HEK293 (cell line): ENCODE results near the gene MAP1A.

Source experiments
- CTCF ChIA-PET: fragments of 350-600 bp; formaldehyde crosslinking; extraction: SDS; loops from one replicate; lab custom pipeline; 2021; ENCODE audit warnings: antibody characterized with exemption; lab: Yijun Ruan, JAX
- POLR2A ChIA-PET: fragments of 300-600 bp; formaldehyde crosslinking; extraction: SDS; loops from one replicate; lab custom pipeline; 2020; ENCODE audit warnings: antibody characterized with exemption, inconsistent platforms; lab: Yijun Ruan, JAX
- H3K27ac ChIP-seq: fragments of 200-500 bp; sonication (Bioruptor generic); 2 replicates; pipeline ENCODE4 v1.5.1; 2014; ENCODE audit warnings: low read depth, low read length, control low read depth, inconsistent platforms; ENCODE audit errors: extremely low read depth
- H3K36me3 ChIP-seq, 2 experiments: fragments of 200-500 bp in 1 of 2; sonication (Bioruptor generic) in 1 of 2; 1 replicate in 1 of 2; 2 replicates in 1 of 2; pipeline ENCODE4 v1.5.1; 2014 to 2017; ENCODE audit warnings: inconsistent platforms in 2 of 2, low read length in 2 of 2; ENCODE audit not compliant: control insufficient read depth in 2 of 2, insufficient read depth in 1 of 2
- H3K4me1 ChIP-seq: fragments of 200-500 bp; sonication (Bioruptor generic); 2 replicates; pipeline ENCODE4 v1.5.1; 2014; ENCODE audit warnings: mild to moderate bottlenecking, low read length, inconsistent platforms; ENCODE audit not compliant: control insufficient read depth, insufficient read depth
- H3K4me3 ChIP-seq: 2 replicates; pipeline ENCODE4 v1.5.1; 2011; ENCODE audit warnings: low read depth, mild to moderate bottlenecking, control low read depth, low read length, moderate library complexity
- H3K9me3 ChIP-seq: fragments of 200-500 bp; sonication (Bioruptor generic); 2 replicates; pipeline ENCODE4 v1.5.1; 2014; ENCODE audit warnings: low read depth, low read length, inconsistent platforms; ENCODE audit not compliant: control insufficient read depth, insufficient read depth
- HOXD13 ChIP-seq: sonication (generic); formaldehyde crosslinking; IDR thresholded peaks from 2 replicates; pipeline ENCODE4 v1.8.0; 2022; ENCODE audit warnings: missing genetic modification reagents, borderline replicate concordance
- MEIS1 ChIP-seq: sonication (generic); formaldehyde crosslinking; IDR thresholded peaks from 2 replicates; pipeline ENCODE4 v1.8.1; 2022; ENCODE audit warnings: missing genetic modification reagents, mild to moderate bottlenecking, borderline replicate concordance
- WT1 ChIP-seq: fragments of 450-650 bp; formaldehyde crosslinking; IDR thresholded peaks from 2 replicates; pipeline ENCODE4 v1.5.1; 2016; ENCODE audit warnings: missing biosample characterization, missing genetic modification characterization
- ZBTB1 ChIP-seq: fragments of 450-650 bp; formaldehyde crosslinking; IDR thresholded peaks from 2 replicates; pipeline ENCODE4 v1.5.1; 2016; ENCODE audit warnings: missing biosample characterization, missing genetic modification characterization
- ZFHX2 ChIP-seq: fragments of 450-650 bp; formaldehyde crosslinking; conservative IDR thresholded peaks from 2 replicates; pipeline ENCODE4 v1.5.1; 2016; ENCODE audit warnings: missing biosample characterization, missing genetic modification characterization
- ZFP3 ChIP-seq: fragments of 450-650 bp; formaldehyde crosslinking; IDR thresholded peaks from 2 replicates; pipeline ENCODE4 v1.5.1; 2016; ENCODE audit warnings: low read depth, missing biosample characterization, missing genetic modification characterization
- ZNF112 ChIP-seq: fragments of 450-650 bp; formaldehyde crosslinking; IDR thresholded peaks from 2 replicates; pipeline ENCODE4 v1.5.0; 2017; ENCODE audit warnings: missing biosample characterization, missing genetic modification characterization
- ZNF341 ChIP-seq: fragments of 450-650 bp; formaldehyde crosslinking; IDR thresholded peaks from 2 replicates; pipeline ENCODE4; 2016; ENCODE audit warnings: low read depth, missing biosample characterization, missing genetic modification characterization
- ZNF610 ChIP-seq: fragments of 450-650 bp; formaldehyde crosslinking; IDR thresholded peaks from 2 replicates; pipeline ENCODE4 v1.5.1; 2016; ENCODE audit warnings: missing biosample characterization, missing genetic modification characterization, borderline replicate concordance
- ZNF623 ChIP-seq: fragments of 450-650 bp; formaldehyde crosslinking; IDR thresholded peaks from 2 replicates; pipeline ENCODE4 v1.5.1; 2016; ENCODE audit warnings: missing biosample characterization, missing genetic modification characterization
- ZNF660 ChIP-seq: fragments of 450-650 bp; IDR thresholded peaks from 2 replicates; pipeline ENCODE4 v1.5.1; 2018; ENCODE audit warnings: missing biosample characterization, mild to moderate bottlenecking, missing genetic modification characterization
- ZNF664 ChIP-seq: fragments of 450-650 bp; formaldehyde crosslinking; IDR thresholded peaks from 2 replicates; pipeline ENCODE4 v1.5.1; 2016; ENCODE audit warnings: missing biosample characterization, missing genetic modification characterization
- ZNF76 ChIP-seq: fragments of 450-650 bp; formaldehyde crosslinking; IDR thresholded peaks from 2 replicates; pipeline ENCODE4; 2016; ENCODE audit warnings: low read depth, missing biosample characterization, missing genetic modification characterization, borderline replicate concordance
- TF ChIP-seq, protein P1 (sequence below): fragments of 450-650 bp; formaldehyde crosslinking; IDR thresholded peaks from 2 replicates; pipeline ENCODE4 v1.5.1; 2016; ENCODE audit warnings: missing biosample characterization, missing genetic modification characterization
- TF ChIP-seq, protein P2 (sequence below): fragments of 450-650 bp; formaldehyde crosslinking; IDR thresholded peaks from 2 replicates; pipeline ENCODE4 v1.5.1; 2016; ENCODE audit warnings: missing biosample characterization, missing genetic modification characterization, low read depth
- TF ChIP-seq, protein P3 (sequence below): fragments of 450-650 bp; formaldehyde crosslinking; IDR thresholded peaks from 2 replicates; pipeline ENCODE4 v1.5.1; 2016; ENCODE audit warnings: missing biosample characterization, missing genetic modification characterization
- TF ChIP-seq, protein P4 (sequence below): fragments of 450-650 bp; formaldehyde crosslinking; IDR thresholded peaks from 2 replicates; pipeline ENCODE4 v1.5.1; 2016; ENCODE audit warnings: missing biosample characterization, missing genetic modification characterization

The MAP1A gene

DNA sequence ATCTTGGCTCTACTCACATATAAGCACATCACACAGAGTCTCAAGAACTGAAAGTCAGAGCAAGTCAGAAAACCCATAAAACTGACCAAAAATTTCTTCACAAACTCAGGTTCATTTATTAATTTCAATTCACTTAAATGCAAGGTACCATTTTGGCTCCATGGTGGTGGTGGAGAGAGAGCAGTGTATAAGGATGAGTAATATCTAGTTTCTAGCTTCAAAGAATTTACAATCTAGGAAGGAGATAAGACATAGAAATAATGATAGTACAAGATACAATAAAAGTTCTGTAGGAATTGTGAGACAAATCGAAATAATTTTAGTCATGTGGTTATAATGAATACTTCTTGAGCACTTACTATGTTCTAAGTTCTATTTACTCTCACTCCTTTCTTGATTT is 17.8 kb upstream of the MAP1A start:
- peak; percentile 50; the same call in 1 of the 2 replicates for TF ChIP-seq ZNF664 (tag by site-specific recombination)
- TF ChIP-seq ZNF341 (tag by site-specific recombination), result no peak
- POLR2A ChIA-PET, result interaction anchor here (1.0 kb wide), 1 partner anchor 10 kb away, joined by 3 read pairs; no protein-coding TSS in a partner anchor
- Histone ChIP-seq H3K27ac (no peak overlapping the region), H3K4me3 (no peak overlapping the region), H3K9me3 (no peaks in the 10 kb centered on the region), H3K4me1 (no peaks in the 10 kb centered on the region), H3K36me3 (no peaks in the 10 kb centered on the region)
- CTCF ChIA-PET, result interaction anchor here (1.0 kb wide), 1 partner anchor 11 kb away, joined by 4 read pairs; no protein-coding TSS in a partner anchor

DNA sequence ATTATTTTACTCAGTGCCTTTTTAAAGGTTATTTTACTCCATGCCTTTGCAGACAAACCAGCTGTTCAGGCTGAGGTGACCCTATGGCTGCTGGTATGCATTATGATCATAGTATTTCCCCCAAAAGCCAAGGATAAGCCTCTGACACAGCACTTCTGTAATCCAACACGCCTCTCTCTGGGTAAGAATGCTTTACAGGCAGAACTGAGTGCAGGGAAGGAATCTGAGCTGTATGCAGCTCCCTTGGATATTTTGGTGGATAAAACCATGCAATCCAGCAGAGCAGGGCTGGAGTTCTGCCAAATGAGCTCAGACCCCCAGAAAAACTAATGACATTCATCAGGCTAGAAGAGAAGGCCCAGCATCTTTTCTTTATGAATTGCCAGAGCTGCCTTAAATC is 11.7 kb upstream of the MAP1A start:
- H3K4me3 ChIP-seq, result no peak overlapping the region
- no peaks in the 10 kb centered on the region for H3K9me3 ChIP-seq
- no peaks in the 10 kb centered on the region for H3K36me3 ChIP-seq
- H3K27ac ChIP-seq, result no peak overlapping the region
- ChIA-PET CTCF (interaction anchor here (0.5 to 0.7 kb wide), 2 partner anchors 8 to 249 kb away, joined by 3 to 4 read pairs; no protein-coding TSS in a partner anchor), POLR2A (no interaction called here)
- H3K4me1 ChIP-seq, result peaks cover 7% of the 10 kb centered on the region
- TF ChIP-seq ZFHX2 (tag by site-specific recombination) (no peak), ZNF660 (tag by site-specific recombination) (peak; percentile 30; the same call in 1 of the 2 replicates)

DNA sequence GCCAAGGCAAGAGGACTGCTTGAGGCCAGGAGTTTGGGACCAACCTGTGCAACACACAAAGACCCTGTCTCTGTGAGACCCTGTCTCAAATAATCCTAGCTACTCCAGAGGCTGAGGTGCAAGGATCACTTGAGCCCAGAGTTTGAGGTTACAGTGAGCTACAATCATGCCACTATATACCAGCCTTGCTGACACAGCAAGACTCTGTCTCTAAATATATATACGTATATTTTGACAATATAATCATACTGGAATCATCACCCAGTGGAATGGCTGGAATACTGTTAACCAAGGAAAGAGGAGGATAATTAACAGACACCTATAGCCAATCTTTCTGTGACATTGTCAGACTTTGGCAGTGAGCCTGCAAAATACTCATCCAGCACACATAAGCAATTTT is 9.0 kb upstream of the MAP1A start:
- Histone ChIP-seq H3K4me3 (no peak overlapping the region), H3K9me3 (no peaks in the 10 kb centered on the region), H3K36me3 (no peaks in the 10 kb centered on the region), H3K27ac (no peak overlapping the region), H3K4me1 (peaks cover 7% of the 10 kb centered on the region)
- TF ChIP-seq, protein P1, sequence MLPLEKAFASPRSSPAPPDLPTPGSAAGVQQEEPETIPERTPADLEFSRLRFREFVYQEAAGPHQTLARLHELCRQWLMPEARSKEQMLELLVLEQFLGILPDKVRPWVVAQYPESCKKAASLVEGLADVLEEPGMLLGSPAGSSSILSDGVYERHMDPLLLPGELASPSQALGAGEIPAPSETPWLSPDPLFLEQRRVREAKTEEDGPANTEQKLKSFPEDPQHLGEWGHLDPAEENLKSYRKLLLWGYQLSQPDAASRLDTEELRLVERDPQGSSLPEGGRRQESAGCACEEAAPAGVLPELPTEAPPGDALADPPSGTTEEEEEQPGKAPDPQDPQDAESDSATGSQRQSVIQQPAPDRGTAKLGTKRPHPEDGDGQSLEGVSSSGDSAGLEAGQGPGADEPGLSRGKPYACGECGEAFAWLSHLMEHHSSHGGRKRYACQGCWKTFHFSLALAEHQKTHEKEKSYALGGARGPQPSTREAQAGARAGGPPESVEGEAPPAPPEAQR, result no peak
- TF ChIP-seq, protein P2, sequence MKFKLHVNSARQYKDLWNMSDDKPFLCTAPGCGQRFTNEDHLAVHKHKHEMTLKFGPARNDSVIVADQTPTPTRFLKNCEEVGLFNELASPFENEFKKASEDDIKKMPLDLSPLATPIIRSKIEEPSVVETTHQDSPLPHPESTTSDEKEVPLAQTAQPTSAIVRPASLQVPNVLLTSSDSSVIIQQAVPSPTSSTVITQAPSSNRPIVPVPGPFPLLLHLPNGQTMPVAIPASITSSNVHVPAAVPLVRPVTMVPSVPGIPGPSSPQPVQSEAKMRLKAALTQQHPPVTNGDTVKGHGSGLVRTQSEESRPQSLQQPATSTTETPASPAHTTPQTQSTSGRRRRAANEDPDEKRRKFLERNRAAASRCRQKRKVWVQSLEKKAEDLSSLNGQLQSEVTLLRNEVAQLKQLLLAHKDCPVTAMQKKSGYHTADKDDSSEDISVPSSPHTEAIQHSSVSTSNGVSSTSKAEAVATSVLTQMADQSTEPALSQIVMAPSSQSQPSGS (tag by site-specific recombination), result no peak
- TF ChIP-seq ZNF76 (tag by site-specific recombination) (no peak), WT1 (tag by site-specific recombination) (no peak), ZNF112 (no peak), MEIS1 (no peak), ZFP3 (tag by site-specific recombination) (no peak), ZNF660 (tag by site-specific recombination) (no peak), ZBTB1 (tag by site-specific recombination) (no peak), HOXD13 (no peak), ZNF610 (tag by site-specific recombination) (no peak), ZNF623 (no peak)
- TF ChIP-seq, protein P3, sequence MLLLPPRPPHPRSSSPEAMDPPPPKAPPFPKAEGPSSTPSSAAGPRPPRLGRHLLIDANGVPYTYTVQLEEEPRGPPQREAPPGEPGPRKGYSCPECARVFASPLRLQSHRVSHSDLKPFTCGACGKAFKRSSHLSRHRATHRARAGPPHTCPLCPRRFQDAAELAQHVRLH (tag by site-specific recombination), result no peak
- TF ChIP-seq, protein P4, sequence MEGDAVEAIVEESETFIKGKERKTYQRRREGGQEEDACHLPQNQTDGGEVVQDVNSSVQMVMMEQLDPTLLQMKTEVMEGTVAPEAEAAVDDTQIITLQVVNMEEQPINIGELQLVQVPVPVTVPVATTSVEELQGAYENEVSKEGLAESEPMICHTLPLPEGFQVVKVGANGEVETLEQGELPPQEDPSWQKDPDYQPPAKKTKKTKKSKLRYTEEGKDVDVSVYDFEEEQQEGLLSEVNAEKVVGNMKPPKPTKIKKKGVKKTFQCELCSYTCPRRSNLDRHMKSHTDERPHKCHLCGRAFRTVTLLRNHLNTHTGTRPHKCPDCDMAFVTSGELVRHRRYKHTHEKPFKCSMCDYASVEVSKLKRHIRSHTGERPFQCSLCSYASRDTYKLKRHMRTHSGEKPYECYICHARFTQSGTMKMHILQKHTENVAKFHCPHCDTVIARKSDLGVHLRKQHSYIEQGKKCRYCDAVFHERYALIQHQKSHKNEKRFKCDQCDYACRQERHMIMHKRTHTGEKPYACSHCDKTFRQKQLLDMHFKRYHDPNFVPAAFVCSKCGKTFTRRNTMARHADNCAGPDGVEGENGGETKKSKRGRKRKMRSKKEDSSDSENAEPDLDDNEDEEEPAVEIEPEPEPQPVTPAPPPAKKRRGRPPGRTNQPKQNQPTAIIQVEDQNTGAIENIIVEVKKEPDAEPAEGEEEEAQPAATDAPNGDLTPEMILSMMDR, result no peak
- ChIA-PET POLR2A (no interaction called here), CTCF (no interaction called here)
